NCI-H146 treated with DMSO at 0.1 percent for 48 hours (cell line): ENCODE measurements around the gene EML1.
"Not testable (repeated sequence)": the region's sequence is repeated elsewhere in the genome, so short reads cannot be mapped to it uniquely, and the experiment has no call there.

ENCODE experiments used
- DNase-seq: peaks from one replicate; lab custom pipeline; 2025; ENCODE audit not compliant: unreplicated experiment; lab: John Stamatoyannopoulos, UW

EML1 gene

GRCh38 chr14:99930420-99931274 lies 137.4 kb downstream of the EML1 start:
- DNase-seq: no peak

DNA sequence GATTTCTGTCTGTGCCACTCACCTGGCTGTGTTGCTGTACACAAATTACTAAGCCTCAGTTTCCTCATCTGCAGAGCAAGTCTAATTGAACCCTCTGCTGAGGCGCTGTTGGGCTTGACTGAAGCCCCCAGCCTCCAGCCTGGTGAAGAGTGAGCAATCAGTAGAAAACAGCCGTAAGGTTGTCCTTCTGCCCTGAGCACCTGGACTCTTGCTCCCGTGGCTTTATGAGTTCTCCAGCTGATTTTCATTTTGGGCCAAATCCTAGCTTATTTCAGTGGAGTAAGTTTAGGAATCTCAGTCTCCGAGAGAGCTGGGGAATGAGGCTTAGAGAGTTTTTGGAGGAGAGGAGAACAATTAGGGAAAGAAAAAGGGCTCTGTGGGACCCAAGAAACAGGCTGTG lies 138.1 kb downstream of the EML1 start:
- DNase-seq: no peak

- DNase-seq: no peak
Observed at GRCh38 chr14:99936056-99936455, 142.8 kb downstream of the EML1 start.

- DNase-seq: no peak
Observed at GRCh38 chr14:99936738-99937474, 143.7 kb downstream of the EML1 start.

GRCh38 chr14:99937475-99938244 lies 144.4 kb downstream of the EML1 start:
- DNase-seq: no peak

- no peak for DNase-seq
Observed at GRCh38 chr14:99938376-99938775, 145.2 kb downstream of the EML1 start.

- DNase-seq: no peak
Observed at GRCh38 chr14:99938896-99939295, 145.7 kb downstream of the EML1 start.

DNA sequence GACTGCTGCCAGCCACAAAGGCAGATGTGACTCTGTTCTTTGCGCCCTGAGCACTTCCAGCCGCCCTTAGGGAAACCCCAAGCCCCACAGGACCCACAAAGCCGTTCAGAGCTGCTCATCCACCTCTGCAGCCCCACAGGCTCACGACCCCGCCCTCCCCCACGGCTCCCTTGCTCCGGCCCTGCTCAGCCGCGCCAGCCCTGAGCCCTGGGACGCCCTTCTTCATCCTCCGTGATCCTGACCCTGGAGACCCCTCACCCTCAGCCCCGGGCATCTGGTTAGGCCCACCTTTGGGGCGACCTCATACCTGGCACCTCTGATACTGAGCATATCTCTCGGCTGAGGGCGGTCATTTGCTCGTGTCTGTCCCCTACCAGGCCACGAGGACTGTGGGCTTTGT lies 146.2 kb downstream of the EML1 start:
- no peak for DNase-seq

GRCh38 chr14:99940064-99940463 lies 146.9 kb downstream of the EML1 start:
- no peak for DNase-seq

DNA sequence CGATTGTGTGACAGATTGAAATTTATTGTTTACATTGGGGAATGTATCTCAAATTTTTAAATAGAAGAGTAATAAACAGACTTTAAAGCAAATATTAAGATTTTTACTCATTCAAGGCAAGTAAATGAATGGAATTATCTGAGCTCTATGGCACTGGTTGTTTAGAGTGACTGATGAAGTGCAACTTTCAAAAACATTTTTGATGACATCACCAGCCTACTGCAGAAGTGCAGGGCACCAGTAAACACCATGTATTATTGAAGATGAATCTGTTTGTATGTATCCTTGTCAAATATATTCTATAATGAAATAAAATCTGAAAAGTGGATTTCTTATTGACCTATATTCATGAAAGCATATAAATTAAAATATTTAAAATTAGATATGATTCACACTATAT lies 148.0 kb downstream of the EML1 start:
- DNase-seq: no peak

GRCh38 chr14:99943620-99944019 lies 150.4 kb downstream of the EML1 start:
- no peak for DNase-seq

DNA sequence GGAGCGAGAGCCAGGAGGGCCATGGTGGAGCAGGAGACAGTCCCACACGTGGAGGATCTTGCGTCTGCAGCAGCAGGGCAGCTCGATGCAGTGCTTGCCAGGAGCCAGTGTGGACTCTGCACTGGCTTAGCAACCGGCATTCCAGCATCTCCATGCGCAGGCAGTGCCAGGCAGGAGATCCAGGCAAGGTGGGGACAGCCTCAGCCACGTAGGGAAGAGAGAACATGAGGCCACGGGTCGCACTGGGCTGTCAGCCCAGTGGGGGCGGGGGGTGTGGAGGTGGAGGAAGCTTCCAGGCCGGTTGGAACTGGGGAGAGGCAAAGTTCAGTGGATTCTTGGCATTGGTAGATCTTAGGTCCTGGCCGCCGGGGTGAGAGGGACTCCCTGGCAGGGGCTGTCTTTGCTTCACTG lies 151.0 kb downstream of the EML1 start:
- no peak for DNase-seq

GRCh38 chr14:99945732-99946651 lies 152.8 kb downstream of the EML1 start:
- DNase-seq: no peak

GRCh38 chr14:99946652-99947489 lies 153.7 kb downstream of the EML1 start:
- no peak for DNase-seq

DNA sequence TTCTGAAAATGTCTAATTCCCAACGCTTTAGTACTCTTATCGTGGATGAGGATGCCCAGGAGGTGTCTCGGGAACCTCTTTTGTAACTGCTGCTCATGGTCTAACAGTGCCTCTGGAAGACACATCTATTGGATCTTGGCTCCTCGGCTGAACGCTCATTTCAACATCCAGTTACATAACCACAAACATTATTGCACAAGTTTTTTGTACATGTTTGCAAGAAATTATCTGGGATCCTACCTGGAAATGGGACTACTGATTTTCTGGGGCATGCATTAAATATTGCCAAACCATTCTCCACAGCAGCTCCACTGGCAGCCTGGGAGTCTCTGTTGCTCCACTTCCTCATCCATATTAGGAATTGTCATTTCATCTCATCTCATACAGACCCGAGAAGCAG lies 154.5 kb downstream of the EML1 start:
- DNase-seq: no peak

GRCh38 chr14:99949011-99949732 lies 156.0 kb downstream of the EML1 start:
- not testable (repeated sequence) for DNase-seq

DNA sequence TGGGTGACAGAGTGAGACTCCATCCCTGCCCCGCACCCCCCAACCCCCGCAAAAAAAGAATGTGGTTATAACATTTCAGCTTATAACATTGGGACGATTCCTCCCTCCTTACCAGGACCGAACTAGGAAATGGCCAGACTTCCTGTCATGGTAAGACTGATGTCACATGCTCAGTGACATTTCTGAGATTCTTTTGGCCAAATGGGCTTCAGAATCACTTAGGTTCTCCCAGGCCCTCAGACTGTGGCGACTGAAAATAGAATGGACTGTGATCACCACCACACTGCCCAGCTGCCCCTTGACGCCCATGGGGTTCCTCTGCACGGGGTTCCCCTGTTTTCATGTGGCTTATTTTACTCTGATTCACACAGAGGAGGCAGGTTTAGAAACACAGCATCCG lies 157.0 kb downstream of the EML1 start:
- DNase-seq: no peak

DNA sequence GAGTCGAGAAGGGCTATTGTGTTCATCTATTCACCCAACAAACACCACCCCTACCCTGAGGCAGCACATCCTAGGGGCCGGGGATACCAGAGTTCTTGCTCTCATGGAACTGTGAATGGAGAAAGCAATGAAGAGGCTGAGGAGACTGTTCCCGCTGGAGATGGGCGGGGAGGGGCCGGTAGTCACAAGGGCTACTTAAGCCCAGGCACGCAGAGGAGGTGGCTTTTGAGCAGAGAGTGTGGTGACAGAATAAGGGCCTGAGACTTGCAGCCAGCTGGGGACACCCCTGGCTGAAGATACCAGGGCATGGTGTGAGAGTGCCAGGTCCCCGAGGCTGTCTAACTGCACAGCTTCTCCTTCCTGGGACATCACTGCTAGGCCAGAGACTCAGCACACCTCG lies 157.9 kb downstream of the EML1 start:
- DNase-seq: no peak

DNA sequence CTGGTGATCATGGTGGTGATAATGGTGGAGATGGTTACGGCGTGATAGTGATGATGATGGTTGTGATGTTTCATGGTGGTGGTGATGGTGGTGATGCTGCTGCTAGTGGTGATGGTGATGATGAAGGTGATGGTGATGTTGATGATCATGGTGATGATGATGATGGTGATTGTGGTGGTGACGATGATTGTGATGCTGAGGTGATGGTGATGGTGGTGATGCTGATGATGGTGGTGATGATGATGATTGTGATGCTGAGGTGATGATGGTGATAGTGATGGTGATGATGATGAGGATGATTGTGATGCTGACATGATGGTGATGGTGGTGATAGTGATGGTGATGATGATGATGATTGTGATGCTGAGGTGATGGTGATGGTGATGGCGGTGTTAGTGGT lies 158.8 kb downstream of the EML1 start:
- DNase-seq: no peak
